Measurements from ENCODE around the gene CDK12.

- TF ChIP-seq CTCF (IDR thresholded peaks at IDR 0.05) (no peak), POLR2A (IDR thresholded peaks at IDR 0.05) (no peak)
Observed at GRCh38 chr17:39563476-39563875, 102.2 kb downstream of the CDK12 start.

All from body of pancreas (tissue), 4 donors.